Smooth muscle cell of the brain vasculature (primary cell): ENCODE data around the gene ACOT11.
"Not testable (repeated sequence)": the region's sequence is repeated elsewhere in the genome, so short reads cannot be mapped to it uniquely, and the experiment has no call there.

ENCODE experiments used
- DNase-seq: peaks from one replicate; pipeline ENCODE4 v3.0.0-alpha.2; 2012; ENCODE audit warnings: low read depth, low spot score

ACOT11 gene

DNA sequence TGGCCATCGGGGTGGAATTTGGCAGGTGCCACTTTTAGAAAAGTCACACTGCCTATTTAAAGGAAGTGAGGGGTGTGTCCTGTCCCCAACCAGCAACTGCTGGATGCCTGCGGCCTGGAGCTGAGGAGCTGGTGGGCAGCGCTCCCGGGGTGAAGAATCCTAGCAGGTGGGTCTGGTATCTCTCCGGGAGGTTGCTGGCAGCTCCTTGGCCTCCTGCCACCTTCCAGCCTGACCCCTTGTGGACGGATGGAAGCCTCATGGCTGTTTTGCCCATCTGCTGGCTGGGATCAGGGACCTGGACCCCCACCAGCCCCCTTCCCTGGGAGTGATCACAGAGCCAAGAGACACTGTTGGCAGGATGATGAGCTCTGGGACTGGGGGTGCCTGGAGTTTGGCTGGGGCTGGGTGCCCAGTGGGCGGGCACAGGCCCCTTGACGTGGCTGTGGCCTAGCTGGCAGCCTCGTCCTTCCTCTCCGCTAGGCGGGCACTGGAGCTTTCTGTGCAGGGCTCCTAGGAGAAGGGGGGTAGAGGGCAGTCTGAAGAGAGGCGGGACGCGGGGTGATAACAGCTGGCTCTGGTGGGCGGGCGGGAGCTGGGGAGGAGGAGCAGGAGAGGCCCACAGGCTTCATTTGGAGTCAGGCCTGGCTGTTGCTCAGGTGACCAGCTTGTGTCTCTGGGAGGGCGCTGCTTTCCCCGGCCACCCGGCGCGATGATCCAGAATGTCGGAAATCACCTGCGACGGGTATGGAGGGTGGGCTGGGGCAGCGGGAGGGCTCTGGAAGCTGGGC lies at the start of gene ACOT11:
ACOT11 (plus strand) TSS at position 628 of the 788 bp plus-strand sequence; CDS start at position 710, 82 bp downstream.
- no peak for DNase-seq

DNA sequence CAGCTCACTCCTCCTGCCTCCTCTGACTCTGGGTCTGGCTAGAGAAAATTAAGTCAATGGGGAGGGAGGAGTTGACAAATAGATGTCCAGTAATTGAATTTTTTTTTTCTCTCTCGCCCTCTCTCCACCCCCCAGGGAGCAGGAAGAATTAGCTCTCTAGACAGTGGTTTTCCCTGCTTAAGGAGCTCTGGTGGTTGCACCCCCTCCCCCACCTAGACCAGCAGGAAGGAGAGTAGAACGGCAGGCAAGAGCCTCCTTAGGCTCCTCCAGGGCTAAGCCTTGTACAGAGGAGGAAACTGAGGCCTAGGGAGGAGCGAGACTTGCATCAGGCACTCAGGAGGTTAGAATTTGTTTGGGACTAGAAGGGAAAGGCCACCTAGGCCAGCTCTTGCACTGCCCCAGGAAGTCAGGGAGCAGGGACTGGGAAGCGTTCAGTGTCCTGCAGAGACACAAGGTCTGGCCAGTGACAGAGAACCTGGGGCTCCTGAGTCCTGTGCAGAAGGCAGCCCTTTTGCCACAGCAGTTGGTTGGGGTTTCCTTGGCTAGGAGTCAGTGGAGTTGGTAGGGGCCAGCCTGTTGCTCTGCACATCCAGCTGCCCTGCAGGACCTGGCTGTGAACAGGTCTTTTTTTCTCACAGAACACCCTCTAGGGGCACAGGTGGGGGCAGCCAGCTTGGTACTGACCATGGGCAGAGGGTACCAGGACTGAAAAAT lies 49.5 kb upstream of the ACOT11 start:
- no peak for DNase-seq

DNA sequence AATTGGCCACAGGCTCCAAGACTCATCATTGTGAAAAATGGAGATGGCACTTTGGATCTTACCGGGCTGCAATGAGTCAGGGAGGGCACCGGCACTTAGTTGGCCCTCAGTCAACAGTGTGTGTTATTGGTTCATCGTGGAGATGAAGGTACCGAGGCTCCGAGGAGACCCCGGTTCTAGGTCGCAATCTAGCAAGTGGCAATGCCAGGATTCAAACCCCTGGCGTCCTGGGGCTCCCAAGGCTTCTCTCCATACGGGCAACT lies 49.0 kb upstream of the ACOT11 start:
- no peak for DNase-seq

DNA sequence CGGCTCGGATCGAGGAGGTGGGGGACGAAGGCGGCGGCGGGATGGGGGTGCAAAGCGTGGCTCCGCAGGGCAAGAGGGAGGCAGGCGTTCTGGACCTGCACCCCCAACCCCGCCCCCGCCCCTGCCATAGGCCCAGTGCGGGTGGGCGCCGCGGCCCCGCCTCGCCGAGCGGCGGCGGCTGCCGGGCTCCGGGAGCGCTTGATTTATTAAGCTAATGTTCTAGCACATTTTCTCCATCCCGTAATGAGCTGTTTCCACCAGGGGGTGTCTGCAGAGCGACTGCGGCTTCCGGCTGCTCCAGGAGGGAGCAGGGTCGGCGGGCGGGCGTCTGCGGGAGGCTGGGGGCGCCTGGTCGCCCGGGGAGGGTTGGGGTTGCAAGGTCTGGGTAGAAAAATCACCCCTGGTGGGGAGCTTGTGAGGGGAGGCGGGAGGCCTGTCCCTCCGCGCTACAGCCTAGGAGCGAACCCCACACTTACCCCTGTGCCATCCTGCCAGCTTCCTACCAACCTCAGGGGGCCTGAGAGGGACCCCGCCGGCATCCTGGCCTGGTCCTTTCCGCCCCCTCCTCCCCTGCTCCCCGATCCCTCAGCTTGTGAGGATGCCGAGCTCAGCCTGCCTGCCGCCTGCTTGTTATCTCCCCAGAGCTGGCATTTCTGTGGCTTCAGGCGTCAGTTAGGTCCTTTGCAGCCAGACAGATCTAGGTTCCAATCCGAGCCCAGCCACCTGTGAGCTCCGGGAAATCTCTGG lies 48.5 kb upstream of the ACOT11 start:
- DNase-seq, result no peak

DNA sequence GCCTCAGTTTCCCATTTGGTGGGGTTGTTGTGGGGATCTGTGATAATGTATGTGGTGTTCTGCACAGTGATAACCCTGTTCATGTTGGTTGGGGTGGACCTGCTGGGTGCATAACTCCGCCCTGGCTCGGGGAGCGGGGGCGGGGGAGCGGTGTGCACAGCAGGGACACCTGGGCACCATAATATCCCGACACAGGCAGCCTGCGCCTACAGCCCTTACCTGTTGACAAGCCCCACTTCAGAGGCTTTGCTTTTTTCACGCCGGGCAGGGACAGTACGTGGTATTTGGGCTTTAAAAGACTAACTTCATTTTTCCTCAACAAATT lies 48.0 kb upstream of the ACOT11 start:
- DNase-seq, result no peak

DNA sequence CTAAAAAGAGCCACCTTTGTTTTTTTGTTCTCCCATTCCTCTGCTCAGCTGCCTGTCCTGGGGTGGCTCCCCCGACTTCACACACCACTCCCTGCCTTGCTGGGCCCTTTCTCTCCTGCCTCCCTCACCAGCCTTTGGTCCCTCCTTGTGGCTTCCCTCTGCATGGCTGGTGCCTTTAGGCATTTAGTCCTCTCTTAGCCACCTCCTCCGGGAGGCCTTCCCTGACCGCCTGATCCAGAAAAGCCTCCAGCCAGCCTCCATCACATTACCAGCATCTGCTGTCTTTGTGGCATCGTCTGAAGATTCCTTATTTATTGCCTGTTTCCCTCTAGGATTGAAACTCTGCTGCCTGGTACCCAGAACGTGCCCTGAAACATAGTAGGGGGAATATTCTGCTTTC lies 46.2 kb upstream of the ACOT11 start:
- no peak for DNase-seq

DNA sequence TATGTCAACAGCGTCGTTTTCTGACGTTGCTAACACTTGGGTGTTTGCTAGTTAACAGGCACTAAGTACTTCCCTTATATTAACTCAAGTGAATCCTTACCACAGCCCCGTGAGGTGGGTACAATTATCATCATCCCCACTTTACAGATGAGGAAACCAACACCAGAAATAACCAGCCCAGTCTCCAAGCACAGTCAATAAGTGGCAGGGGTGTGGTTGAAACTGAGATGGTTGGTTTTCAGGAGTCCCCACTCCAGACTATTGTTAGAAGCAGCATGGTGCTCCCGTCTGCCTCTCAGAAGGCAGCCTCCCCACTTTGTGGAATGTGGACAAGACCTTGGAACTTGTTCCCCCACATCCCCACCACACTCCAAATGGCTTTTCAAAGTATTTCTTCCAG lies 45.7 kb upstream of the ACOT11 start:
- DNase-seq, result no peak

DNA sequence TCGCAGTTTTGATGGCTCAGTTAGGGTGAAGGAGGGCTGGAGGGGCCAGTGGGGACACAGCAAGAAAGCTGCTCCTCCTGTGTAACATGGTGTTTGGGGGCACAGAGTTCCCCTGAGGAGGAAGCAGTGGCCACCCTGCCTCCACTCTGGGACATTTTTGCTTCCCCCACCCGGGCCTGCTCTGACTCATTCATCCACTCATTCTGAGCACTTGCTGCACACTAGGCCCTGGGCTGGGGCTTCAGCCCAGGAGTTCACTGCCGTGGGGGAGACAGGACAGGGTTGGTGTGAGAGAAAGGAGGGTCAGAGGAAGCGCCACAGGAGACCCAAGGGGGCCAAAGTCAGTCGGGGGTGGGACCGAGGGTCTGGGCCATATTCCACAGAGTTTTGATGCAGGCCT lies 41.4 kb upstream of the ACOT11 start:
- DNase-seq, result no peak

DNA sequence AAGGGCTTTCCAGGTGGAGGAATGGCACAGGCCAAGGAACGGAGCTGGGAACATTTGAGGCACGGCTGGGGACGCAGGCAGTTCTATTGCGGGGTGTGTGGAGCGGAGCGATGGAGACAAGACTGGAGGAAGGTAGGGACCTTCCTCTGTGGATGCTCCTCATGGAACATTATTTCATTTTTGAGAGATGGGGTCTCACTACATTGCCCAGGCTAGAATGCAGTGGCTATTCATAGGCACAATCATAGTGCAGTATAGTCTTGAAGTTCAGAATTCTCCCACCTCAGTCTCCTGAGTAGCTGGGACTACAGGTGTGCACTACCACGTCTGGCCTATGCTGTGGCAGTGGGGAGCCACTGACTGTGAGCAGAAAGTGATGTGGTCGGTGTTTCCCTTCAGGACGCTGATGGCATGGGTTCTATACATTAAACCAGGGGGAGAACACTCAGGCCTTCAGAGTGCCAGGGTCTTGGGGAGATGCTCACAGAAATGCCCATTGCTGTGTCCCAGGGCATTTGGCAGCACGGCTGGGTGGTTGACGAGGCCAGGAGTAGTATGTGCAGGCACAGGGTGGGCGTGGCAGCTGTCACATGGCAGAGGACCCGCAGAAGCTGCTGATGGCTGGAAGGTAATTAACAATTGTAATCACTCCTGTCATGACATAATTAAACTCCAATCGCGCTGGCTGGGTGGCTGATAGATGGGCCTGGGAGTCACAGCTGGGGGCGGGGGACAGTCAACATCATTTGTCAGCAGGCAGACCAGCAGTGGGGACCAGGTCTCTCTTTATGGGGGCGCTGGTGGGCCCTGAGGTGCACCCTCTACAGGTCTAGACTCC lies 40.8 kb upstream of the ACOT11 start:
- no peak for DNase-seq

DNA sequence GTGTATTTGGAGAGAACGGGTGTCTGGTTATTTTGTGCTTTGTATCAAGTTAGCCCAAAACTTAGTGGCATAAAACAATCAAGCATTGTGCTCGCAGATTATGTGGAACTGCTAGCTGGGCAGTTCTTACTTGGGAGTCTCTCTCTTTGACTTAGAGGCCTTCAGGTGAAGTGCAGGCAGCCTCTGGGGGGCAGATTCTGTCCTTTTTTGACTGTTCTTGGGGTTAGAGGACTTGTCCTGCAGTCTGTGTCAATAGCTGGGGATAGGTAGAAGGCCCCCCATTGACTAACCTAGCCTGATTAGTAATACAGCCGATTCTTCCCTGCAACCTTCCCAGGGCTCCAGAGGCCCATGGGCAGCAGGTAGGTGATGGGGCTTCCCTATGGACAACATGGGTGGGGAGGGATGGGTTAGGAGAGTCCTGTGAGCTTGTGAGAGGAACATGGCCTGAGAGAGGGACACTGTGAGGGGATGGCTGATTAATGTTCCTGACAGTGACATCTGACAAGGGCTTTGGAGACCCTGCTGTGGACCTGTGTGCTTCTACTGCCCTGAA lies 37.2 kb upstream of the ACOT11 start:
- no peak for DNase-seq

DNA sequence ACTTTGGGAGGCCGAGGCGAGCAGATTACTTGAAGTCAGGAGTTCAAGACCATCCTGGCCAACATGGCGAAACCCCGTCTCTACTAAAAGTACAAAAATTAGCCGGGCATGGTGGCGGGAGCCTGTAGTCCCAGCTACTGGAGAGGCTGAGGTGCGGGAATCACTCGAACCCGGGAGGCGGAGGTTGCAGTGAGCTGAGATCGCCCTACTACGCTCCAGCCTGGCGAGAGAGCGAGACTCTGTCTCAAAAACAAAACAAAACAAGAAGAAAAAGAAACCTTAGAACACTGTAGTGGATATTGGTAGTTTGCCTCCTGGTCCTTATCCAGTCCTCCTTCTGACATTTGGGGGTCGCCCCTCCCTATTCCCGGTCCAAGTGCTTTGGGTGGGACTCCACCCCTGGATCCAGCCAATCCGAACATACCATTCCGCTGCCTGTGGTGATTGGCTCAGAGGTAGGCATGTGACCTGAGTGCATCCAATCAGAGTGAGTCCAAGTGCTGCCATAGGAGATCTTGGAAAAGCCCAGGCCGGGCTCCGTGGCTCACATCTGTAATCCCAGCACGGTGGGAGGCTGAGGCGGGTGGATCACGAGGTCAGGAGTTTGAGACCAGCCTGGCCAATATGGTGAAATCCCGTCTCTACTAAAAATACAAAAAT lies 34.0 kb upstream of the ACOT11 start:
- DNase-seq, result not testable (repeated sequence)

DNA sequence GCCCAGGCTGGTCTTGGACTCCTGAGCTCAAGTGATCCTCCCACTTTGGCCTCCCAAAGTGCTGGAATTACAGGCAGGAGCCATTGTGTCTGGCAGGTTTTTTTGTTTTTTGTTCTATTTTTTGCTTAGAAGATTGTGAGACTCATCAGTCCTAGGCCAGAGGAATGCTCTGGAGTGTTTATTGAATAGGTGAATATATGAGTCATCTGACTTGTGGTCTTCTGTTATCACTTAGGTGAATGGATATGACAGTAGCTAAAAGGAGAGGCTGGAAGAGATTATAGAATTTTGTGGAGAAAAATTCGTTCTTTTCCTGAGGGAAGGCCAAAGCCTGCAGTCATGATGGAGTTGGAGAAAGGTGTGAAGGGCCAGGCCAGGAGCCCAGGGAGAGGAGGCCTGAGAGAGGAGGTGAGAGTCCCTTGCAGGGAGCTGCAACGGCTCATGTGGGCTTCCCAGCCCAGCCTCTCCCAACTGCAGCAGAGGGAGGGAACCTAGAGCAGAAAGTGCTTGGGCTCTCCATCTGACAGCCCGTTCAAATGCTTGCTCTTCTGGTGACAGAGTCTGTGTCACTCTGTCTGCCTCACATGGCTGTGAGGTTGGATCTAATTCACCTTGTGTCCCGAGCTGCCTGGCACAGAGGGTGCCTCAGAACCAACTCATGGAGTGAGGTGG lies 31.6 kb upstream of the ACOT11 start:
- no peak for DNase-seq

DNA sequence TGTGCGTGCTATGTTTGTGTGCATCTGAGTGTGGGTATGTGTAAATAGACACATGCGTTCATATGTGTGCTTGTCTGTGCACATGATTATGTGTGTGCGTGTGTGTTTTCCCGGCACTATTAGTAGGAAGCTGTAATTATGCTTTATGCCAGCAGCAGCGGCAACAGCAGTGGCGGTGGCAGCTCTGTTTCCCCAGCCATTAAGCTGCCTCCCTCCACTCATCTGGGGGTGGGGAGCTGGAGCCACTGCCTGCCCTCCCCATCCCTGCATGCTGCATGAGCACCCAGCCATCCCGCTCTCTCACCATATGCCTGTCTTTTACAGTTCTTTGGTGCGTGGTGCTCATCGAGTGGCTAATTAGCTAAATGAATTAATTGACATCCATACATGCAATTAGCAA lies 30.5 kb upstream of the ACOT11 start:
- DNase-seq, result no peak

DNA sequence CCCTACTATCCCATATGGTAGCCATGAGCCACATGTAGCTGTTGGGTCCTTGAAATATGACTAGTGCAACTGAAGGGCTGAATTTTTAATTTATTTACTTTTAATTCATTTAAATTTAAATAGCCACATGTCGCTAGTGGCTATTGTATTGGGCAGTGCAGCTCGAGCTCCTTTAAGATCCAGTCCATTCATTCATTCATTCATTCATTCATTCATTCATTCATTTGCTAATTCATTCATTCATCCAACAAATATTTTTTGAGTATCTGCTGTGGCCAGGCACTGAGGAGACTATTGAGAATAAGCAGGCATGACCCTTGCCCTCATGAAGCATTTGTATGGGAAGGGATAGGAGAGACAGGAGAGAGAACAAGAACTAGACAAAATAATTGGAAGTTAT lies 29.5 kb upstream of the ACOT11 start:
- DNase-seq, result no peak

DNA sequence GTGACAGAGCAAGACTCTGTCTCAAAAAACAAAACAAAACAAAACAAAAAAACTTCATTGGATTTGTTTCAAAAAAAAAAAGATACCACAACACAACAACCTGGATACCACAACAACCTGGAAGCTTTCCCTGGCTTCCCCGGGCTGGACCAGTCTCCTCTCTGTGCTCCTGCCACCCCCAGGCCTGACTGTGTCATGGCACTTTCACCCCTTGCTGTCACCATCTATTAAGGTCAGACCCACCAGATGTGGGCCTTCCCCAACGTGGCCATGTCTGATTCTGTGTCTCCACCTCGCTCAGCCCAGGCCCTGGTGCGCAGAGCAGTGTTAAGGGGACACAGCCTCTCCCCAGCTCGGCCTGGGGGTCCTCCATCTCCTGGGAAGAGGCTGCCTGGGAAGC lies 28.3 kb upstream of the ACOT11 start:
- no peak for DNase-seq

DNA sequence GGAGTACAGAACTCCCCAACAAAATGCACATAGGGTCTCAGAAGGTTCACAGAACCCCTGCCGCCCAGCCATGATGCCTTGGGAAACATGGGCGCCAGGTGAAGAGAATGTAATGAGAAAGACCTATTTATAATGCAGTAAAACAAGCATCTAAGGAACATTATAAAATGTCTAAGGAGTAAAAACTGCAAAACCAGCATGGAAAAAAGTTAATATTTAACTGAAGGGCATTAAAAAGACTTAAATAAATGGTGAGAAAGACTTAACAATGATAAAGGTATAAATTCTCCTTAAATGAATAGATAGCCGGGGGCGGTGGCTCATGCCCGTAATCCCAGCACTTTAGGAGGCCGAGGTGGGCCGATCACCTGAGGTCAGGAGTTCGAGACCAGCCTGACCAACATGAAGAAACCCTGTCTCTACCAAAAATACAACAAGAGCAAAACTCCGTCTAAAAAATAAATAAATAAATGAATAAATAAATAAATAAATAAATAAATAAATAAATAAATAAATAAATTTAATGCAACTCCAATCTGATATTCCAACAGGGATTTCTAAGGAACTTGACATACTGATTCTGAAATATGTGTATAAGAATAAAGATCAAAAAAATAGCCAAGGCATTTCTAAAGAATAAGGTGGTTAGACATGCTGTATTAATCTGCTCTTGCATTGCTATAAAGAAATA lies 27.3 kb upstream of the ACOT11 start:
- no peak for DNase-seq

DNA sequence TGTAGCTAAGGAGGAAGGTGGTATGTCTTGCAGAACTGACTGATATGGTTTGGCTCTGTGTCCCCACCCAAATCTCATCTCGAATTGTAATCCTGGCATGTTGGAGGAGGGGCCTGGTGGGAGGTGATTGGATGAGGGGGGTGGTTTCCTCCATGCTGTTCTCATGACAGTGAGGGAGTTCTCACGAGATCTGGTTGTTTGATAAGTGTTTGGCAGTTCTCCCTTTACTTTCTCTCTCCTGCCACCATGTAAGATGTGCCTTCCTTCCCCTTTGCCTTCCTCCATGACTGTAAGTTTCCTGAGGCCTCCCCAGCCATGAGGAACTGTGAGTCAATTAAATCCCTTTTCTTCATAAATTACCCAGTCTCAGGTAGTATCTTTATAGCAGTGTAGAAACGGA lies 21.5 kb upstream of the ACOT11 start:
- DNase-seq, result not testable (repeated sequence)

DNA sequence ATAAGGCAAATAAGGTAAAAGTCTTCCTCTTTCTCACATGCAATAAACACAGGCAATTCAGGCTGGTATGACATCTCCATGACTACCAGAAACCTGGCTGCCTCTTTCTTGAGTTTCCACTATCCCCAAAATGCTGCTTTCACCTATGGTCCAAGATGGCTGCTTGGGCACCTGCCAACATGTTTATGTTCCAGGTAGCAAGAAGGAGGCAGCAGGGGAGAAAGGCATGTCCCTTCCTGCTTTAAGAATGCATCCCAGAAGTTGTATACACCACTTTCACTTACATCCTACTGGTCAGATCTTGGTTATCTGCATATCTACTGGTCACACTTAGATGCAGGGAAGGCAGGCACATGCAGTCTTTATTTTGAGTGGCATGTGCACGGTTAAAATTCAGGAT lies 19.4 kb upstream of the ACOT11 start:
- DNase-seq, result no peak

DNA sequence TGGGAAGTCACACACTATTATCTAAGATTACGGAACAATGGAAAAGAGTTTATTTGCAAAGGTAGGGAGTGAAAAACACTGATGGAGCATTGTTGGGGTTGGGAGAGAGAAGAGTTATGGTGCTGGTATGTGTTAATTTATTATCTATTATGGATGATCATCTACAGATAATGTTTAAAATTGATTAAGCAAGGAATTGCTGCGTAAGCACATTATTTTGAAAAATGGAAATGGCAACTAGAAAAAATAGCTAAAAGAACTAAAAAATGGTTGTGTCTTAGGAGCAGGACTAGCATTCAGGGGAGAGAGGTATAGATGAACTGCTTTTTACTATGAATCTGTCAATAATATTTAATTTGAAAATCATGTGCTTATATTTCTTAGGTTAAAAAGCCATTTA lies 16.0 kb upstream of the ACOT11 start:
- DNase-seq, result no peak

DNA sequence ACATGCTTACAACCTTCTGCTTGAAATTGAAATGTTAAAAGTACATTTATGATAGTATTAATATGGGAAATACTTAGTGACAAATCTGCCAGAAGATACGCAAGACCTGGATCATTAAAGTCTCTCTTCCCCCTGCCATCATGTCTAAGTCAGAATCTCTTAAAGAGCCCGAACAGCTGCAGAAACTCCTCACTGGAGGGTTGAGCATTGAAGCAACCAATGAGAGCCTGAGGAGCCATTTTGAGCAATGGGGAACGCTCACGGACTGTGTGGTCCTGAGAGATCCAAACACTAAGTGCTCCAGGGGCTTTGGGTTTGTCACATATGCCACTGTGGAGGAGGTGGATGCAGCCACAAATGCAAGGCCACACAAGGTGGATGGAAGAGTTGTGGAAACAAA lies 11.4 kb upstream of the ACOT11 start:
- DNase-seq, result not testable (repeated sequence)
